Measurements from ENCODE around the gene APBA1.

GRCh38 chr9:69462394-69462793 lies 209.8 kb downstream of the APBA1 start:
- TF ChIP-seq CTCF (IDR thresholded peaks at IDR 0.05) (no peak), POLR2A (IDR thresholded peaks at IDR 0.05; ENCODE audit: low read depth) (no peak), POLR2AphosphoS5 (IDR thresholded peaks at IDR 0.05) (no peak), EP300 (IDR thresholded peaks at IDR 0.05) (no peak)

Measured in esophagus muscularis mucosa (tissue), 4 donors.